Measurements from ENCODE around the gene CFAP77. TPM values are rescaled to one million over a fixed set of nuclear protein-coding genes. Genes with fewer than 3 reads are reported as not detected.
"Not testable (repeated sequence)": the region's sequence is repeated elsewhere in the genome, so short reads cannot be mapped to it uniquely, and the experiment has no call there.

Gene CFAP77
- polyA plus RNA-seq, 1 donor from 2014 or later, result not detected

GRCh38 chr9:132370592-132370991 is 39.4 kb upstream of the CFAP77 start:
- H3K9me3 ChIP-seq (ENCODE audit: low read length), result no peaks in the 10 kb centered on the region
- no peak overlapping the region for H3K27ac ChIP-seq (ENCODE audit: low read length)
- H3K9me2 ChIP-seq (ENCODE audit: insufficient read depth, low read length), result no peaks in the 10 kb centered on the region
- no peaks in the 10 kb centered on the region for H3K79me2 ChIP-seq (replicated peaks; ENCODE audit: insufficient read depth, low read length)
- no peak for TF ChIP-seq TAF1 (IDR thresholded peaks at IDR 0.05; ENCODE audit: low read depth)
- no peak for TF ChIP-seq EP300 (conservative IDR thresholded peaks at IDR 0.05; ENCODE audit: poor library complexity, severe bottlenecking)
- no peak for TF ChIP-seq POLR2AphosphoS5 (IDR thresholded peaks at IDR 0.05)
- no peak for TF ChIP-seq RAD21 (conservative IDR thresholded peaks at IDR 0.05)
- TF ChIP-seq CTCF (IDR thresholded peaks at IDR 0.05; ENCODE audit: poor library complexity, severe bottlenecking), result no peak
- no peak for TF ChIP-seq MXI1 (conservative IDR thresholded peaks at IDR 0.05; ENCODE audit: poor library complexity, severe bottlenecking)
- TF ChIP-seq EZH2 (IDR thresholded peaks at IDR 0.05; ENCODE audit: borderline replicate concordance, insufficient read depth, low read length, poor library complexity, severe bottlenecking), result no peak
- TF ChIP-seq SMC3 (conservative IDR thresholded peaks at IDR 0.05; ENCODE audit: poor library complexity), result no peak
- TF ChIP-seq REST (IDR thresholded peaks at IDR 0.05; ENCODE audit: borderline replicate concordance), result no peak
- H3F3A ChIP-seq (ENCODE audit: insufficient read depth, low read length, poor library complexity, severe bottlenecking), result no peaks in the 10 kb centered on the region
- H3K4me3 ChIP-seq (ENCODE audit: low read length), result no peak overlapping the region
- H3K4me2 ChIP-seq (ENCODE audit: low read length), result no peak overlapping the region
- H4K20me1 ChIP-seq (ENCODE audit: insufficient read depth), result no peaks in the 10 kb centered on the region
- H3K27me3 ChIP-seq (ENCODE audit: insufficient read depth, low read depth, low read length), result no peaks in the 10 kb centered on the region
- H2AFZ ChIP-seq (ENCODE audit: low read depth, low read length), result no peak overlapping the region
- H3K36me3 ChIP-seq (ENCODE audit: insufficient read depth, low read length), result no peaks in the 10 kb centered on the region
- H3K9ac ChIP-seq (ENCODE audit: low read length), result no peak overlapping the region

- no peaks in the 10 kb centered on the region for H3K9me2 ChIP-seq (ENCODE audit: insufficient read depth, low read length)
- H3K4me2 ChIP-seq (ENCODE audit: low read length), result no peak overlapping the region
- H3K36me3 ChIP-seq (ENCODE audit: insufficient read depth, low read length), result no peaks in the 10 kb centered on the region
- no peaks in the 10 kb centered on the region for H4K20me1 ChIP-seq (ENCODE audit: insufficient read depth)
- H3K9ac ChIP-seq (ENCODE audit: low read length), result no peak overlapping the region
- no peaks in the 10 kb centered on the region for H3K79me2 ChIP-seq (replicated peaks; ENCODE audit: insufficient read depth, low read length)
- TF ChIP-seq REST (IDR thresholded peaks at IDR 0.05; ENCODE audit: borderline replicate concordance) (no peak), POLR2AphosphoS5 (IDR thresholded peaks at IDR 0.05) (no peak), SMC3 (conservative IDR thresholded peaks at IDR 0.05; ENCODE audit: poor library complexity) (no peak), MXI1 (conservative IDR thresholded peaks at IDR 0.05; ENCODE audit: poor library complexity, severe bottlenecking) (no peak), EP300 (conservative IDR thresholded peaks at IDR 0.05; ENCODE audit: poor library complexity, severe bottlenecking) (no peak), RAD21 (conservative IDR thresholded peaks at IDR 0.05) (no peak), CTCF (IDR thresholded peaks at IDR 0.05; ENCODE audit: poor library complexity, severe bottlenecking) (no peak), TAF1 (IDR thresholded peaks at IDR 0.05; ENCODE audit: low read depth) (no peak), EZH2 (IDR thresholded peaks at IDR 0.05; ENCODE audit: borderline replicate concordance, insufficient read depth, low read length, poor library complexity, severe bottlenecking) (no peak)
- no peak overlapping the region for H3K27ac ChIP-seq (ENCODE audit: low read length)
- no peak overlapping the region for H3K4me3 ChIP-seq (ENCODE audit: low read length)
- H2AFZ ChIP-seq (ENCODE audit: low read depth, low read length), result no peak overlapping the region
- H3K27me3 ChIP-seq (ENCODE audit: insufficient read depth, low read depth, low read length), result no peaks in the 10 kb centered on the region
- H3F3A ChIP-seq (ENCODE audit: insufficient read depth, low read length, poor library complexity, severe bottlenecking), result no peaks in the 10 kb centered on the region
- no peaks in the 10 kb centered on the region for H3K9me3 ChIP-seq (ENCODE audit: low read length)
Measured at GRCh38 chr9:132372177-132373095, 37.6 kb upstream of the CFAP77 start.

- H3K36me3 ChIP-seq (ENCODE audit: insufficient read depth, low read length); H3K27ac ChIP-seq (ENCODE audit: low read length); H3K9me2 ChIP-seq (ENCODE audit: insufficient read depth, low read length); H3K9me3 ChIP-seq (ENCODE audit: low read length); H3K27me3 ChIP-seq (ENCODE audit: insufficient read depth, low read depth, low read length); H3F3A ChIP-seq (ENCODE audit: insufficient read depth, low read length, poor library complexity, severe bottlenecking); H3K79me2 ChIP-seq (replicated peaks; ENCODE audit: insufficient read depth, low read length); H3K4me2 ChIP-seq (ENCODE audit: low read length); H2AFZ ChIP-seq (ENCODE audit: low read depth, low read length); H4K20me1 ChIP-seq (ENCODE audit: insufficient read depth); H3K4me3 ChIP-seq (ENCODE audit: low read length); H3K9ac ChIP-seq (ENCODE audit: low read length): not testable (repeated sequence)
Measured at GRCh38 chr9:132377769-132378168, 32.2 kb upstream of the CFAP77 start.
